PC-3 (cell line): ENCODE data around the gene PRKCE.

ENCODE experiments used
- CTCF ChIP-seq: fragments of 300-600 bp; sonication (generic); conservative IDR thresholded peaks from 2 replicates; pipeline ENCODE4 v1.5.1; 2017; ENCODE audit warnings: antibody characterized with exemption, low read depth, mild to moderate bottlenecking, low read length
- EZH2 ChIP-seq: fragments of 300-600 bp; sonication (generic); IDR thresholded peaks from one replicate; pipeline ENCODE4 v1.6.1; 2017; ENCODE audit warnings: antibody characterized with exemption, mild to moderate bottlenecking, low read length; ENCODE audit not compliant: unreplicated experiment

- TF ChIP-seq CTCF (no peak), EZH2 (no peak)
Measured at GRCh38 chr2:46002947-46003346, 351.5 kb downstream of the PRKCE start.
